ENCODE measurements around the gene MPL. TPM values are rescaled to one million over a fixed set of nuclear protein-coding genes. Genes with fewer than 3 reads are reported as not detected.

MPL gene
- total RNA-seq, 1 experiment from 2014 or later = not detected

DNA sequence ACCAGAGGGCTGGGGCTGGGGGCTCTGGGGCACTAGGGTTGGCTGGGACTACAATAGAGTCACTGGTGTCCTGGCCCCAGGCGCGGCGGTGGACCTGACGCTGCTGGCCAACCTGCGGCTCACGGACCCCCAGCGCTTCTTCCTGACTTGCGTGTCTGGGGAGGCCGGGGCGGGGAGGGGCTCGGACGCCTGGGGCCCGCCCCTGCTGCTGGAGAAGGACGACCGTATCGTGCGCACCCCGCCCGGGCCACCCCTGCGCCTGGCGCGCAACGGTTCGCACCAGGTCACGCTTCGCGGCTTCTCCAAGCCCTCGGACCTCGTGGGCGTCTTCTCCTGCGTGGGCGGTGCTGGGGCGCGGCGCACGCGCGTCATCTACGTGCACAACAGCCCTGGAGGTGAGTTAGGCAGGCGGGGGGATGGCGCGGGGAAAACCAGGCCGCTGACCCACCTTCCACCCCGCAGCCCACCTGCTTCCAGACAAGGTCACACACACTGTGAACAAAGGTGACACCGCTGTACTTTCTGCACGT lies 32.8 kb upstream of the MPL start:
- in situ Hi-C loops (cut with HindIII; ENCODE audit: low pct_unique_long_range_greater_than_20kb, low sequenced_read_pairs) = no loop called here

GRCh38 chr1:43305461-43305860 lies 32.2 kb upstream of the MPL start:
- in situ Hi-C loops (cut with HindIII; ENCODE audit: low pct_unique_long_range_greater_than_20kb, low sequenced_read_pairs) = no loop called here
- no peak for DNase-seq (ENCODE audit: low read depth, low spot score)

More for the DNA sequence above, 32.8 kb upstream of the MPL start:
- no peak for DNase-seq (ENCODE audit: low read depth, low spot score)

- in situ Hi-C loops (cut with HindIII; ENCODE audit: low pct_unique_long_range_greater_than_20kb, low sequenced_read_pairs) = no loop called here
These were observed 31.5 kb upstream of the MPL start for GRCh38 chr1:43305926-43306687.

GRCh38 chr1:43306688-43307457 lies 30.7 kb upstream of the MPL start:
- no peak for DNase-seq (ENCODE audit: low read depth, low spot score)
- in situ Hi-C loops (cut with HindIII; ENCODE audit: low pct_unique_long_range_greater_than_20kb, low sequenced_read_pairs) = no loop called here

More at GRCh38 chr1:43305926-43306687, 31.5 kb upstream of the MPL start:
- no peak for DNase-seq (ENCODE audit: low read depth, low spot score)

- no peak for DNase-seq (ENCODE audit: low read depth, low spot score)
- in situ Hi-C loops (cut with HindIII; ENCODE audit: low pct_unique_long_range_greater_than_20kb, low sequenced_read_pairs) = no loop called here
These were observed 30.0 kb upstream of the MPL start for GRCh38 chr1:43307458-43308158.

DNA sequence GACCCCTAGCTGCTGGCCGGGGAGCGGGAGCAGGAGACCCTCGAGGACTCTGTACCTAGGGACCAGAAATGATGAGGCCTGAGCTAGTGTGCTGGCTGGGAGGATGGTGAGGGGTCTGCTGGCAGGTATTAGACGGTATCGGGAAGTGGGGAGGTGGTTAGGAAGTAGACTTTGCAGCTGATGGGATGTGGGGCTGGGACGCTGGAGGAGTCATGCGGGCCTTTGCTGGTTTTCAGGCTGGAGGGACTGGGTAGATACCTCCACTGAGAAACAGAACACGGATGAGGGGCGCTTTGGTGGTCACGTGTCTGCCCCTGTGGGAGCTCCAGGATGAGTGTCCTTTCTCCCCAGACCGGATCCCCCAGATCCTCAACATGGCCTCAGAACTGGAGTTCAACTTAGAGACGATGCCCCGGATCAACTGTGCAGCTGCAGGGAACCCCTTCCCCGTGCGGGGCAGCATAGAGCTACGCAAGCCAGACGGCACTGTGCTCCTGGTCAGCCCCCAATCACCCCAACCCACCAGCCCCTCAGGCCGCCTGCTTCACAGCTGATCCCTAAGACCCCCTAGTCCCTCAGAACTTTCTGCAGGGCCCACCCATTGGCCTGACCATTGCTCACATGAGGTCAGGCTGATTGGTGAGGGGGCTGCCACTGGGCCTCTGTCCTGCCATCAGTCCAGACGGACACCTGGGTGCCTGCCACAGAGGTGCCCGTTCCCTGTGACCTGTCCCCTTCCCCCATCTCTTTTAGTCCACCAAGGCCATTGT lies 28.8 kb upstream of the MPL start:
- in situ Hi-C loops (cut with HindIII; ENCODE audit: low pct_unique_long_range_greater_than_20kb, low sequenced_read_pairs) = no loop called here
- no peak for DNase-seq (ENCODE audit: low read depth, low spot score)

- in situ Hi-C loops (cut with HindIII; ENCODE audit: low pct_unique_long_range_greater_than_20kb, low sequenced_read_pairs) = no loop called here
- no peak for DNase-seq (ENCODE audit: low read depth, low spot score)
These were observed 28.1 kb upstream of the MPL start for GRCh38 chr1:43309405-43310025.

GRCh38 chr1:43311521-43311920 lies 26.1 kb upstream of the MPL start:
- in situ Hi-C loops (cut with HindIII; ENCODE audit: low pct_unique_long_range_greater_than_20kb, low sequenced_read_pairs) = no loop called here
- no peak for DNase-seq (ENCODE audit: low read depth, low spot score)

DNA sequence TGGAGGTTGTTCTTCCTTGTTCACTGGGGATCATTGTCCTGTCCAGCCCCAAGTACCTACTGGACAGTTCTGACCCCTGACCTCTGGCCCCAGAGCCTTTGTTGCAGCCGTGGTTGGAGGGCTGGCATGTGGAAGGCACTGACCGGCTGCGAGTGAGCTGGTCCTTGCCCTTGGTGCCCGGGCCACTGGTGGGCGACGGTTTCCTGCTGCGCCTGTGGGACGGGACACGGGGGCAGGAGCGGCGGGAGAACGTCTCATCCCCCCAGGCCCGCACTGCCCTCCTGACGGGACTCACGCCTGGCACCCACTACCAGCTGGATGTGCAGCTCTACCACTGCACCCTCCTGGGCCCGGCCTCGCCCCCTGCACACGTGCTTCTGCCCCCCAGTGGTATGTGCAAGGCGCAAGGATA lies 25.4 kb upstream of the MPL start:
- no peak for DNase-seq (ENCODE audit: low read depth, low spot score)
- in situ Hi-C loops (cut with HindIII; ENCODE audit: low pct_unique_long_range_greater_than_20kb, low sequenced_read_pairs) = no loop called here

DNA sequence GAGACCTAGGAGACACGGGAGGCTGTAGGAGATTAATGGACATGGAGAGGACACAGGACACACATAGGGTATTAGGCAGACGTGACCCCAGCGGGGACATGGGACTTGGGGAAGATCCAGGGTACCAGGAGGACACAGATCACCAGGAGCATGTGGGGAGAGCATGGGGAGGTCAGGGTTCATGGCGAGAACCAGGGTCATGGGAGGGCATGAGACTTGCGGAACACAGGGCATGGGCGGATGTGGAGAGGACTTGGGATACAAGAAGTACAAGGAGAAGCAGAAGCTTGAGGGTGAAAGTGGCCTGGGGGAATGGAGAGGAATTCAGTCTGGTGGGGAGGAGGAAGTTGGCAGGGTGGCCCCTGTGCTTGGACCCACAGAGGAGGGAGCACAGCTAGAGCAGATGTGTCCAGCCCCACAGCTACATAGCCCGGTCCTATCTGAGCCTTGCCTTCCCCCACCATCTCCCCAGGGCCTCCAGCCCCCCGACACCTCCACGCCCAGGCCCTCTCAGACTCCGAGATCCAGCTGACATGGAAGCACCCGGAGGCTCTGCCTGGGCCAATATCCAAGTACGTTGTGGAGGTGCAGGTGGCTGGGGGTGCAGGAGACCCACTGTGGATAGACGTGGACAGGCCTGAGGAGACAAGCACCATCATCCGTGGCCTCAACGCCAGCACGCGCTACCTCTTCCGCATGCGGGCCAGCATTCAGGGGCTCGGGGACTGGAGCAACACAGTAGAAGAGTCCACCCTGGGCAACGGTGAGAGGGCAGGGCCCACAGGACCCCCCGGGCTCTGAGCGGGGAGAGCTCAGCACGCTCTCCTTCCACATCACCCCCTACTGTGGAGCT lies 24.7 kb upstream of the MPL start:
- in situ Hi-C loops (cut with HindIII; ENCODE audit: low pct_unique_long_range_greater_than_20kb, low sequenced_read_pairs) = no loop called here
- no peak for DNase-seq (ENCODE audit: low read depth, low spot score)

DNA sequence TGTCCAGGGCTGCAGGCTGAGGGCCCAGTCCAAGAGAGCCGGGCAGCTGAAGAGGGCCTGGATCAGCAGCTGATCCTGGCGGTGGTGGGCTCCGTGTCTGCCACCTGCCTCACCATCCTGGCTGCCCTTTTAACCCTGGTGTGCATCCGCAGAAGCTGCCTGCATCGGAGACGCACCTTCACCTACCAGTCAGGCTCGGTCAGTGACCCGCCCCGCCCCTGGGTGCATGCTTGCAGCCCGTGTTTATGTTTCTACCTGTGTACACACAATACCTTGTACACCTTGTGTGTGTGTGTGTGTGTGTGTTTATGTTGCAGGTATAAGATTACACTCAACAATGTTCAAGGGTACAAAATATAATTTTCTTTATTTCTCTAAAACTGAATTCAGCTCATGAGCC lies 23.8 kb upstream of the MPL start:
- no peak for DNase-seq (ENCODE audit: low read depth, low spot score)
- in situ Hi-C loops (cut with HindIII; ENCODE audit: low pct_unique_long_range_greater_than_20kb, low sequenced_read_pairs) = no loop called here

GRCh38 chr1:43314233-43314632 lies 23.4 kb upstream of the MPL start:
- DNase-seq (ENCODE audit: low read depth, low spot score) = no peak
- in situ Hi-C loops (cut with HindIII; ENCODE audit: low pct_unique_long_range_greater_than_20kb, low sequenced_read_pairs) = no loop called here

DNA sequence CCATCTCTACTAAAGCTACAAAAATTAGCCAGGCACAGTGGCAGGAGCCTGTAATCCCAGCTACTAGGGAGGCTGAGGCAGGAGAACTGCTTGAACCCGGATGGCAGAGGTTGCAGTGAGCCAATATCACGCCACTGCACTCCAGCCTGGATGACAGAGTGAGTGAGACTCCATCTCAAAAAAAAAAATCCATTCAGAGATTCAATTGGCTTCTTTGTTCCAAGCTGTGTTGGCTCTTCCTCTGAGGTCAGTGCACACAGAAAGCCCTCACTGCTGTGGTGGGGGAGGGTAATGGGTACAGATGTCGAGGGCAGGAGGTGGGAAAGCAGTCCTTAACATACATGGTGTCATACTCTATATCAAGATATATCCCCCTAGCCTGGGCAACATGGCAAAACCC lies 22.1 kb upstream of the MPL start:
- in situ Hi-C loops (cut with HindIII; ENCODE audit: low pct_unique_long_range_greater_than_20kb, low sequenced_read_pairs) = no loop called here
- peak; percentile 28 for DNase-seq (ENCODE audit: low read depth, low spot score)

- in situ Hi-C loops (cut with HindIII; ENCODE audit: low pct_unique_long_range_greater_than_20kb, low sequenced_read_pairs) = no loop called here
- no peak for DNase-seq (ENCODE audit: low read depth, low spot score)
These were observed 21.5 kb upstream of the MPL start for GRCh38 chr1:43315963-43316737.

DNA sequence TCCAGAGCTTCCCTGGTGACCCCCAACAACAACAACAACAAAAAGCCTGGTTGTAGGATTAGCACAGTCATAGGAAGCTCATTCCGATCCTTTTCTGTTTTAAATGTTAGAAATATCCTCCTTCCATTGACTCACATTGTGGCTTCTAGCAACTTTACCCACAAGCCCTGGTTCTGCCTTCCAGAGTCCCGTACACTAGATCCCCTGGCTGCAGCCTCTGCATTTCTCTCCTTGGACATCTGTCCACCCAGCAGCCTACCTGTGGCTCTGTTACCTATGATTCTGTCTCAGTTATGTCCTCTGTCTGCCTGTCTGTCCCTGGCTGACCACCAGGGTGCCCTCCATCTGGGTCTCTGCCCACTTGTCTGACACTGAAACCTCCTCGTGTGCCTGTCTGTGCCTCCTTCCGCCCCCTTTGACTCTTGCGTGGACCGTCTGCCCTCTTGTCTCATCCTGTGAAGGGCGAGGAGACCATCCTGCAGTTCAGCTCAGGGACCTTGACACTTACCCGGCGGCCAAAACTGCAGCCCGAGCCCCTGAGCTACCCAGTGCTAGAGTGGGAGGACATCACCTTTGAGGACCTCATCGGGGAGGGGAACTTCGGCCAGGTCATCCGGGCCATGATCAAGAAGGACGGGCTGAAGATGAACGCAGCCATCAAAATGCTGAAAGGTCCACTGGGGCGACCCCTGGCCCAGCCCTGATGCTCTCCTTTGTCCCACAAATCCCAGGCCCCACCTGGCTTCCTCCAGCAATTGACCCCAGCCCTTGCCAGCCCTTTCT lies 20.7 kb upstream of the MPL start:
- in situ Hi-C loops (cut with HindIII; ENCODE audit: low pct_unique_long_range_greater_than_20kb, low sequenced_read_pairs) = no loop called here
- DNase-seq (ENCODE audit: low read depth, low spot score) = no peak

Data from SK-MEL-5 (cell line).